Measurements from ENCODE around the gene NMNAT2.

GRCh38 chr1:183416850-183417771 lies 1.1 kb downstream of the NMNAT2 start:
- TF ChIP-seq YY1 (IDR thresholded peaks at IDR 0.05; ENCODE audit: insufficient read depth, insufficient read length) (no peak), ZNF274 (IDR thresholded peaks at IDR 0.05; ENCODE audit: low read depth, low read length) (no peak), SUZ12 (IDR thresholded peaks at IDR 0.05; ENCODE audit: extremely low read depth, insufficient read depth, insufficient read length) (peak; percentile 80)

Data from NT2/D1 (cell line).